M059J (cell line): Measurements from ENCODE around the gene IGFBP7. TPM values are rescaled to one million over a fixed set of nuclear protein-coding genes. Genes with fewer than 3 reads are reported as not detected.
A peak's percentile ranks its signal among the peaks of the same experiment; 100 is the strongest.

Experiments
- DNase-seq: peaks from one replicate; pipeline ENCODE4 v3.0.0-alpha.2; 2012; ENCODE audit warnings: low read depth
- total RNA-seq: library from RNA; depleted of rRNA; stranded (reverse); fragments of >200 nt; shearing (Covaris generic); gene quantifications from 2 replicates; pipeline ENCODE4 v1.2.3, GENCODE V29; 2014; rRNA removed

The IGFBP7 gene, protein sequence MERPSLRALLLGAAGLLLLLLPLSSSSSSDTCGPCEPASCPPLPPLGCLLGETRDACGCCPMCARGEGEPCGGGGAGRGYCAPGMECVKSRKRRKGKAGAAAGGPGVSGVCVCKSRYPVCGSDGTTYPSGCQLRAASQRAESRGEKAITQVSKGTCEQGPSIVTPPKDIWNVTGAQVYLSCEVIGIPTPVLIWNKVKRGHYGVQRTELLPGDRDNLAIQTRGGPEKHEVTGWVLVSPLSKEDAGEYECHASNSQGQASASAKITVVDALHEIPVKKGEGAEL
- 127 and 145 TPM in 2 replicates for total RNA-seq

GRCh38 chr4:57109847-57110639 lies at the start of gene IGFBP7:
TSS of gene IGFBP7 (minus strand) at chr4:57110385. CDS start at chr4:57110351, 34 bp downstream.
- DNase-seq: peak; percentile 53

DNA sequence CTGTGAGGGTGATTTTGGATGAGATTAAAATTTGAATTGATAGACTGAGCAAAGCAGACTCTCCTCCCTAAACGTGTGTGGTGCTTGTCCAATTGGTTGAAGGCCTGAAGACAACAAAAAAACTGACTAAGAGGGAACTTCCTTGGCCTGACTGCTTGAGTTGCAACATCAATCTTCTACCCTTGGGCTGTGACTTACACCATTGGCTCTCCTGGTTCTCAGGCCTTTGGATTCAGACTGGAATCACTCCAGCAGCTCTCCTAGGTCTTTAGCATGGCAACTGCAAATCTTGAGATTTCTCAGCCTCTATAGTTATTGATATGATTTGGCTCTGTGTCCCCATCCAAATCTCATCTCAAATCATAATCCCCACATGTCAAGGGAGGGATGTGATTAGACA lies 49.7 kb upstream of the IGFBP7 start:
- DNase-seq: no peak

DNA sequence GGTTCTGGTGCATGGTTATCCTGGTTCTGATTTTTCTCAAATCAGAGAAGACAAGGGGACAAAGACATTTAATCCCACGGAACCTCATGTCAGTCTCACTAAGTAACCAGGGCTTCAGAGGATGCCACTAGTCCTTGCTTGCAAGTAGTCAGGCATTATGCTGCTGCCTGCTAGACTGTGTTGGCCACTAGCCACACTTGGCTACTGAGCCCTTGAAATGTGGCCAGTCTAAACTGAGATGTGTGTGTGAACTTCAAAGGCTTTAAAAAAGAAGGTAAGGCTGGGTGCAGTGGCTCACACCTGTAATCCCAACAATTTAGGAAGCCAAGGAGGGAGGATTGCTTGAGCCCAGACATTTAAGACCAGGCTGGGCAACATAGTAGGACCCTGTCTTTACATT lies 48.6 kb upstream of the IGFBP7 start:
- DNase-seq: no peak

DNA sequence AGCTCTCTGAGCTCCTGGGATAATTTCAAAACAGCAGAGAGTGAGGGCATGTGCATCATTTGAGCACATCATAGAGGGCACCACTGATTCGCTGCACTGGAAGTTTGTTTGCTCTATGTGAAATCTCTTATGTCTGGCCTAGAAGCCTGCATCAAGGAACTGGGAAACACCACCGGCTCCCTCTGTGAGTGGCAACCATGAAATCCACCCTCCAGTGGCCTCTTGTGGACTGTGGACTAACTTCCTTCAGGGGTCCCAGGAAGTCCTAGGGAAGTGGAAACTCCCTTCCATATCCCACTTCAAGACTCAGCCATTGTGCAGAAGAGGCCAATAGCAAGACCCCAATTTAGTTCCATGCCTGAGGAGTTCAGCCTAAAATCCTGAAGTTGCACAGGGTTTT lies 48.0 kb upstream of the IGFBP7 start:
- DNase-seq: no peak

DNA sequence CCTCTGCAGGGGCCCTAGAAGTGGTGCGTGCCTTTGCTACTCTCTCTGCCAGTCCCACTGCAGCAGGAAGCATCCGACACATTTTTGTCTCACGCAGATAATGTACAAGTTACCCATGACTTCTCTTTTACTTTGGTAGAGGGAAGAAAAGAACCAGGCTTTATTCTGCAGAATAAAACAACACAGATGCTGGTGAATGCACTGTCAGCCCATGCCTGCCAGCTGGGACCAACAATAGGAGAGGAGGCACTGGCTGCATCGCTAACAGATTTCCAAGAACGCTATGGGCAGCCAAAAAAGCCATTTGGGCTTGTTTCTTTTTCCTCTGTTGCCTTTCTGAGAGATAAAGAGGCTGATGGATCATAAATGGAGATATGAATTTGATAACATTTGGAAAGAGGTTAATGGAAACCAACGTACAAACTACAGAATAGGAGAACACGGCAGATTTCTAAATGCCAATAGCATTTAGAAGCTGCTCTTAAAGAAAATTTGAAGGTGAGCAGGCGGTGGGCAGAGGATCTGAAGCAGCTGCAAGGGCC lies 47.5 kb upstream of the IGFBP7 start:
- DNase-seq: no peak

DNA sequence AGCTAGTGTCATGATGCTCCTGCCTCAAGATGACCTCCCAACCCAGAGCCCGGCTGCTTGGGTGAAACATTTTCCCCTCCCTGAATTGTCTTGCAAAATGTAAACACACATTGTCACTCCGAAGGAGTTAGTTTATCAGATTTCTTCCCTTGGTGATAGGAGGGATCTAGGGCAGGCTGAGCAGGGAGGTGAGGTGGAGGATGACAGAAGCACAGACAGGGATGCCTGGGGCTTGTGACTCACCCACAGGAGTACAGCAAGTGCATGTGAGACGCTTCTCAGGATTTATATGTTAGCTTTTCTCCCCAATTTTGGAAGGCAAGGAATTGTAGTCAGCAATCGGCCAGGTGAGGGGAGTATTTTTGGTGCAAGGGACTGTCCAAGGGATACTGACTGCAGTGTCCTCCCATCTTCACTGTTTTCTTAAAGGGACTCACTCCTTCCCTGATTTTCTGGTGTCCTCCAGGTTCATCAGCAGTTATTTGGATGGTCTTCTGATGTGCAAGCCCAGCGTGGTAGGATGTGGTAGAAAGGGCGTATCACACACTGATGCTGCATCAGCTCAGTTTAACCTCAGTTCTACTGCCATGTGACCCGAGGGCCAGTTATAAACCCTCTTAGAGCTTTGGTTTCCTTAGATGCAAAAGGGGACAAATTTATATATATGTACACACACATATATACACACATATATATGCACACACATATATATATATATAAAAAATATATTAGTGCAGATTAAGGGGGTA lies 46.2 kb upstream of the IGFBP7 start:
- peak; percentile 79 for DNase-seq

DNA sequence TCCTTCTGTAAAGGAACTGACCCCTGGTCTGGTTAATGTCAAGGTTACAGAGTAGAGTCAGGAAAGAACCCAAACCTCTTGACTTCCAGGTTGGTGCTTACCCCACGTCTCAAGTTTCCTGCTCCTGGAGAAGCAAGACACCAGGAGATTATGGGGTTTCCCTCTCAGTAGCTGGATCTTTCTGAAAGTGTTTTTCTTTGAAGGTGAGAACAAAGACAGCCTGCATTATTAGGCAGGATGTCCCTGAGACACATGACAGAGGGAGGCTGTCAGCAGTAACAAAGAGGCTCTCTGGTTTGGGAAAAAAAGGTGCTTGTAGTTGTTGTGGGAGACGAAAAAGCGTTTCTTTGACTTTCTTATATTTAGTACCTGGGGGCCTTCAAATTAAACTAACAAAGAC lies 44.7 kb upstream of the IGFBP7 start:
- DNase-seq: no peak

DNA sequence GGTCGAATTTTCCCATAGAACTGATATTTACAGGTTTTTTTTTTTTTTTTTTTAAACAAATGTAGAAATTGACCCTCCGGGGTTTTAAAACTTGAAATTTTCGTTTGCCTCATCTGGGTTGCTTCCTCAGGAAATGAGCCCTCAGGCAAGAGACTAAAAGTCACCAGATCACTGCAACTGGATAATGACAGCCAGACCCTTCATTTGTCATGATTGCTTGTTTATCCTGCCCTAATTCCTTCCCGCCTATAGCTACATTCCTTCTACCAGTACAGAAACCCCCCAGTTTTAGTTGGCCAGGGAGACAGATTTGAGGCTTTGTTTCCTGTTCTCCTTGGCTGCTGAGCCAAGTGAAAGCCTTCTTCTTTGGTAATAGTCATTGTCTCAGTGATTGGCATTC lies 44.0 kb upstream of the IGFBP7 start:
- peak; percentile 84 for DNase-seq

DNA sequence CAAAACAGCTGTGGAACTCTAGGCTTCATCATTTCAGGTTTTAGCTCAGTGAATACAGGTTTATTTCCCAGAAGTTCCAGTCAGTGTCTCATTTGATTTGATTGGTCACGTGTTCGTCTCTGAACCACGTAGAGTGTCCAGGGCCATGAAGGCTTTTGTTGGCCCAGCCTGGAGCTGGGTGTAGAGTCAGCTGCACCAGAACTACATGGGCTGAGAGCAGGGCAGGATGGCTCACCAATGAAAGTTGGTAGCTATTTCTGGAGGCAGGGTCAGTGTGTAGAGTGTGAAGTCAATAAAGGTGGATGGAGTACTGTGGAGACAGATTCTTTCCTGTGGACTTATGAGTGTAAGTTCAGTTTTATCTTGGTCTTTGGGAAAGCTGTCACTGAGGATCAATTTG lies 43.0 kb upstream of the IGFBP7 start:
- DNase-seq: no peak

DNA sequence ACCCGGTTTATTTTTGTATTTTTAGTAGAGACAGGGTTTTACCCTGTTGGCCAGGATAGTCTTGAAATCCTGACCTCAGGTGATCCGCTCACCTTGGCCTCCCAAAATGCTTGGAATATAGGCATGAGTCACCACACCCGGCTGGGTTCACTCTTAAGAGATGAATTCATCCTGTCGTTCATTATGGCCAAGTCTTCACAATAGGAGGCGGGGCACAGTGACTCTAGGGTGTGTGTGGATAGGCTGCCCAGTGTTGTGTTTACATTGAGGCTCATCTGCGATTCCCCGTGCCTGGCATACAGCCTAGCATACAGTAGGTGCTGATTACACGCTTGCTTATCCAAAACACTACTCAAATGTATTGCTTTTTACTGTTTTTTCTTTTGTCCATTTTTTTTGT lies 41.3 kb upstream of the IGFBP7 start:
- peak; percentile 68 for DNase-seq

GRCh38 chr4:57149833-57150232 lies 39.6 kb upstream of the IGFBP7 start:
- no peak for DNase-seq

GRCh38 chr4:57148831-57149505 lies 38.8 kb upstream of the IGFBP7 start:
- peak; percentile 90 for DNase-seq

- peak; percentile 50 for DNase-seq
Measured at GRCh38 chr4:57148177-57148576, 38.0 kb upstream of the IGFBP7 start.

GRCh38 chr4:57147335-57148060 lies 37.3 kb upstream of the IGFBP7 start:
- DNase-seq: peak; percentile 77

DNA sequence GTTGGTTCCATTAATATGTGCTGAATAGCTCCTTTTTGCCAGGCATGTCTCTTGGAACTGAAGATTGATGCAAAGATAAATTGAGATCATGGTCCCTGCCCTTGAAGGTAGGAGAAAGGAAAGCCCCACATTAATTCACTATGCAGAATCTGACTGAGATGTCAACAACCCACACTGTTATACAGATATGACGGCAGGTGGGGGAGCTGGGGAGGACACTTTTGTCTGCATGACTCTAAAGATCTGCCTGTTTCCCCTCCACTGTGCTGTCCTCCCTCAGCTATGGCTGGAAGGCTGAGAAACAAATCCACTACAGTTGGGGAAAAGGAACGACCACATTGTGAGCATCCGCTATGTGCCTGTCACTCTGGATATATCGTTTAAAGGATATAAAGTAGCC lies 36.3 kb upstream of the IGFBP7 start:
- no peak for DNase-seq

- no peak for DNase-seq
Measured at GRCh38 chr4:57144466-57144865, 34.3 kb upstream of the IGFBP7 start.

DNA sequence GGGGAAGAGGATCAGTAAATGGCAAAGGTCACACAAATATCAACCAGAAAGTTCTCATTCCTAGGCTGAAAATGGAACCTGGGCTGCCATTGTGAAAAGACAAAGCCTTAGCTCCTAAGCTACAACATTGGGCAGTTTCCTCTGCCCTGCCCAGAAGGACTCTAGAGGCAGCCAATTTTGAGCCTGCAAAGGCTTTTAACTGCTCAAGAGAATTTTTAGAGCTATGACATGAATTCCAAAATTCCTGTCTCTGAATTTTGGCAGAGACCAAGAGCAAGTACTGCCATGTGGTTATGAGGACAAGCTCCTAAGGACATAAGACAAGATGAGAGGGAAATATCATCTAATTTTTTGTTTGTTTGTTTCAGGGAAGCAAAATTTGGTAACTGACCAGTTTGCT lies 29.6 kb upstream of the IGFBP7 start:
- no peak for DNase-seq

DNA sequence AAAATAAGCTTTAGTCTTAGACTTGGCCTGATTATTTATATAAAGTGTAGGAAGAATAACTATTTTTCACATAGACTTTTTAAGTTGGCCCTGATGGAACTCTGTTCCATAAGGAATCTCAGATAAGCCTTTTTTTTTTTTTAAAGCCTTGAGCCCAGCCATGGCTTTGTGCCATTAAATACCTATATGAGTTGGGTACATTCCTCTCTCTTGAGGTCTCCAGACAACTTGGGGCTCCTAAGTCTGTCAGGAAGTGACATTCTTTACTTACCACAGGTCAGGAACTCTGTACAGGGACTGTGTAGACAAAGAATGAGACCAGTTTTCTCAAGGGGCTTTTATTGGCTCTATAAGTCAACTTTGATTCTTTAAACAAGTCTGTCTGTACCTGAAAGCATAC lies 27.1 kb upstream of the IGFBP7 start:
- peak; percentile 62 for DNase-seq

DNA sequence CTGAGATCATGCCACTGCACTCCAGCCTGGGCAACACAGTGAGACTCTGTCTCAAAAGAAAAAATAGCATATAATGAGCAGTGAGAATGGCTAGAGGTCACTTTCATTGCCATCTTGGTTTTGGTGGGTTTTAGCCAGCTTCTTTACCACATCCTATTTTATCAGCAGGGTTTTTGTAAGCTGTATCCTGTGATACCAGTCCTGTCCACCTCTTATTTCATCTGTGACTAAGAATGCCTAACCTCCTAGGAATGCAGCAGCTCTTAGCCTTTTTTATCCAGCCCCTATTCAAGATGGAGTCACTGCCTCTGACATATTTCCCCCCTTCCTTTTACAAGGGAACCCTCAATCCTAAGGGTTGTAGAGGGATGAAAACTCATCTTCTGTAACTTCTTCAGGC lies 26.1 kb upstream of the IGFBP7 start:
- peak; percentile 83 for DNase-seq

DNA sequence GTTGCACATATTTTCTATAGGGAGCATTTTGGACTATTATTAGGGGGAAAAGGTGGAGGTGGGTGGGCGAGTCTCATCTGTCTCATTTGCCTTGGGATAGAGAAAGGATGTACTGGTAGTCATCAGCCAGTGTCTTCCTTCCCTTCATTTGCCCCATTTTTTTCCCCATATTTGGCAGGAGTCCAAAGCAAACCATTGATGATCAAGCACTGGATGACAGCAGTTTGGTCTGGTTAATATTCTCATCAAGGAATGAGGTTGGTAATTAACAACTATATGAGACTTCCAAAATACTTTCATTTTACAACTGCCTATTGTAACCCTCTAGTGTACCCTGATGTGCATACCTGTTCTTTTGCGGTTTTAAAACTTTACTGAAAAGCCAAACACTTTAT lies 22.6 kb upstream of the IGFBP7 start:
- DNase-seq: no peak
